GM19351 (cell line): ENCODE measurements around the gene TBC1D12.
"Not testable (repeated sequence)": the region's sequence is repeated elsewhere in the genome, so short reads cannot be mapped to it uniquely, and the experiment has no call there.

Source experiments
- ATAC-seq: cut with Tn5 transposase; IDR thresholded peaks from one replicate; pipeline ENCODE4 v1.9.1; 2021; ENCODE audit warnings: mild to moderate bottlenecking, moderate library complexity; ENCODE audit not compliant: unreplicated experiment

Gene TBC1D12

GRCh38 chr10:94402204-94402842 is at the start of gene TBC1D12:
Gene TBC1D12, plus strand, starts transcription at chr10:94402541. Its CDS starts 73 bp downstream, at chr10:94402614.
- ATAC-seq: peak; percentile 63

GRCh38 chr10:94353336-94353735 is 49.0 kb upstream of the TBC1D12 start:
- ATAC-seq: no peak

GRCh38 chr10:94355841-94356240 is 46.5 kb upstream of the TBC1D12 start:
- no peak for ATAC-seq

- no peak for ATAC-seq
Measured at GRCh38 chr10:94357193-94357592, 45.1 kb upstream of the TBC1D12 start.

- no peak for ATAC-seq
Measured at GRCh38 chr10:94358480-94358879, 43.9 kb upstream of the TBC1D12 start.

GRCh38 chr10:94361171-94361794 is 41.1 kb upstream of the TBC1D12 start:
- no peak for ATAC-seq

- peak; percentile 99 for ATAC-seq
Measured at GRCh38 chr10:94362360-94363250, 39.7 kb upstream of the TBC1D12 start, which contains the start of gene NOC3L. Gene NOC3L, minus strand, starts transcription at chr10:94362939. Its CDS starts 101 bp downstream, at chr10:94362838.

- ATAC-seq: peak; percentile 14
Measured at GRCh38 chr10:94363251-94363565, 39.1 kb upstream of the TBC1D12 start.

- no peak for ATAC-seq
Measured at GRCh38 chr10:94364482-94364881, 37.9 kb upstream of the TBC1D12 start.

- ATAC-seq: no peak
Measured at GRCh38 chr10:94366382-94366781, 36.0 kb upstream of the TBC1D12 start.

GRCh38 chr10:94370501-94370900 is 31.8 kb upstream of the TBC1D12 start:
- ATAC-seq: no peak

GRCh38 chr10:94375374-94375773 is 27.0 kb upstream of the TBC1D12 start:
- ATAC-seq: no peak

GRCh38 chr10:94376865-94377264 is 25.5 kb upstream of the TBC1D12 start:
- ATAC-seq: no peak

- ATAC-seq: no peak
Measured at GRCh38 chr10:94383530-94383929, 18.8 kb upstream of the TBC1D12 start.

- ATAC-seq: not testable (repeated sequence)
Measured at GRCh38 chr10:94385733-94386132, 16.6 kb upstream of the TBC1D12 start.

- ATAC-seq: not testable (repeated sequence)
Measured at GRCh38 chr10:94392117-94392516, 10.2 kb upstream of the TBC1D12 start.

- ATAC-seq: no peak
Measured at GRCh38 chr10:94397549-94398370, 4.6 kb upstream of the TBC1D12 start.

GRCh38 chr10:94398762-94399161 is 3.6 kb upstream of the TBC1D12 start:
- no peak for ATAC-seq

- peak; percentile 16 for ATAC-seq
Measured at GRCh38 chr10:94402843-94403379, 570 bp downstream of the TBC1D12 start.

- ATAC-seq: peak; percentile 60
Measured at GRCh38 chr10:94403380-94404213, 1.3 kb downstream of the TBC1D12 start.
